Trophoblast cell (in vitro differentiated cells and primary cell): ENCODE measurements around the gene NSG1.

Experiments
- DNase-seq, 2 donors: peaks; one replicate each; pipeline ENCODE4 v3.0.0-alpha.2; 2016
- H2AFZ ChIP-seq: 2 replicates; pipeline ENCODE4 v1.6.1; 2013; ENCODE audit warnings: low read length, moderate library complexity, mild to moderate bottlenecking; ENCODE audit not compliant: insufficient read depth, poor library complexity
- H2AK5ac ChIP-seq: 2 replicates; pipeline ENCODE4 v1.6.1; 2013; ENCODE audit warnings: mild to moderate bottlenecking, low read length
- H2BK120ac ChIP-seq: 2 replicates; pipeline ENCODE4 v1.6.1; 2013; ENCODE audit warnings: low read length, mild to moderate bottlenecking, moderate library complexity; ENCODE audit not compliant: insufficient read depth, poor library complexity
- H2BK12ac ChIP-seq: 2 replicates; pipeline ENCODE4 v1.6.1; 2013; ENCODE audit warnings: mild to moderate bottlenecking, low read length, moderate library complexity
- H2BK5ac ChIP-seq: 2 replicates; pipeline ENCODE4 v1.6.1; 2013; ENCODE audit warnings: low read length, low read depth, moderate library complexity, mild to moderate bottlenecking; ENCODE audit not compliant: poor library complexity
- H3K14ac ChIP-seq: 2 replicates; pipeline ENCODE4 v1.6.1; 2013; ENCODE audit warnings: mild to moderate bottlenecking, low read length
- H3K18ac ChIP-seq: 2 replicates; pipeline ENCODE4 v1.6.1; 2013; ENCODE audit warnings: mild to moderate bottlenecking, low read length
- H3K23ac ChIP-seq: 2 replicates; pipeline ENCODE4 v1.6.1; 2013; ENCODE audit warnings: low read length
- H3K27ac ChIP-seq: 2 replicates; pipeline ENCODE4 v1.5.1; 2013; ENCODE audit warnings: low read depth, mild to moderate bottlenecking, inconsistent platforms, low read length, moderate library complexity
- H3K27me3 ChIP-seq: 2 replicates; pipeline ENCODE4 v1.6.1; 2013; ENCODE audit warnings: inconsistent platforms, mild to moderate bottlenecking, low read length, moderate library complexity; ENCODE audit not compliant: insufficient read depth
- H3K36me3 ChIP-seq, 2 experiments: 1 replicate in 1 of 2; 2 replicates in 1 of 2; pipeline ENCODE4 v1.6.1; 2013; ENCODE audit warnings: low read length in 2 of 2, mild to moderate bottlenecking in 2 of 2, moderate library complexity in 1 of 2; ENCODE audit not compliant: insufficient read depth in 2 of 2, control insufficient read depth in 1 of 2
- H3K4ac ChIP-seq: 2 replicates; pipeline ENCODE4 v1.6.1; 2013; ENCODE audit warnings: low read depth, mild to moderate bottlenecking, low read length, moderate library complexity
- H3K4me1 ChIP-seq, 2 experiments: 1 replicate in 1 of 2; 2 replicates in 1 of 2; pipeline ENCODE4 v1.6.1; 2013; ENCODE audit warnings: low read length in 2 of 2, mild to moderate bottlenecking in 2 of 2, moderate library complexity in 1 of 2; ENCODE audit not compliant: insufficient read depth in 2 of 2, control insufficient read depth in 1 of 2
- H3K4me2 ChIP-seq: 2 replicates; pipeline ENCODE4 v1.6.1; 2013; ENCODE audit warnings: inconsistent platforms, mild to moderate bottlenecking, low read length, moderate library complexity
- H3K4me3 ChIP-seq: 2 replicates; pipeline ENCODE4 v1.5.1; 2013; ENCODE audit warnings: mild to moderate bottlenecking, low read depth, low read length, inconsistent platforms
- H3K79me1 ChIP-seq: one replicate; pipeline ENCODE4 v1.6.1; 2013; ENCODE audit warnings: low read length
- H3K79me2 ChIP-seq: 2 replicates; pipeline ENCODE4 v1.6.1; 2013; ENCODE audit warnings: low read length, mild to moderate bottlenecking; ENCODE audit not compliant: control insufficient read depth, insufficient read depth, poor library complexity
- H3K9ac ChIP-seq: 2 replicates; pipeline ENCODE4 v1.6.1; 2013; ENCODE audit warnings: mild to moderate bottlenecking, low read length
- H3K9me3 ChIP-seq: 2 replicates; pipeline ENCODE4 v1.6.1; 2013; ENCODE audit warnings: low read depth, mild to moderate bottlenecking, control low read depth, inconsistent platforms, low read length; ENCODE audit not compliant: insufficient read depth
- H4K12ac ChIP-seq: 2 replicates; pipeline ENCODE4 v1.6.1; 2013; ENCODE audit warnings: low read depth, mild to moderate bottlenecking, low read length, moderate library complexity
- H4K8ac ChIP-seq: 2 replicates; pipeline ENCODE4 v1.6.1; 2013; ENCODE audit warnings: low read depth, mild to moderate bottlenecking, low read length, moderate library complexity
- H4K91ac ChIP-seq: one replicate; pipeline ENCODE4 v1.6.1; 2013; ENCODE audit warnings: low read depth, mild to moderate bottlenecking, low read length, moderate library complexity
- WGBS: extraction: QIAGEN DNeasy Blood & Tissue Kit; methylation state at CpG from one replicate; pipeline ENCODE4 v1.1.7; 2013; ENCODE audit warnings: missing lambda C conversion rate; ENCODE audit not compliant: insufficient read length, insufficient coverage; ENCODE audit errors: extremely low coverage; 5-methylcytosine and 5-hydroxymethylcytosine counted together

The NSG1 gene

DNA sequence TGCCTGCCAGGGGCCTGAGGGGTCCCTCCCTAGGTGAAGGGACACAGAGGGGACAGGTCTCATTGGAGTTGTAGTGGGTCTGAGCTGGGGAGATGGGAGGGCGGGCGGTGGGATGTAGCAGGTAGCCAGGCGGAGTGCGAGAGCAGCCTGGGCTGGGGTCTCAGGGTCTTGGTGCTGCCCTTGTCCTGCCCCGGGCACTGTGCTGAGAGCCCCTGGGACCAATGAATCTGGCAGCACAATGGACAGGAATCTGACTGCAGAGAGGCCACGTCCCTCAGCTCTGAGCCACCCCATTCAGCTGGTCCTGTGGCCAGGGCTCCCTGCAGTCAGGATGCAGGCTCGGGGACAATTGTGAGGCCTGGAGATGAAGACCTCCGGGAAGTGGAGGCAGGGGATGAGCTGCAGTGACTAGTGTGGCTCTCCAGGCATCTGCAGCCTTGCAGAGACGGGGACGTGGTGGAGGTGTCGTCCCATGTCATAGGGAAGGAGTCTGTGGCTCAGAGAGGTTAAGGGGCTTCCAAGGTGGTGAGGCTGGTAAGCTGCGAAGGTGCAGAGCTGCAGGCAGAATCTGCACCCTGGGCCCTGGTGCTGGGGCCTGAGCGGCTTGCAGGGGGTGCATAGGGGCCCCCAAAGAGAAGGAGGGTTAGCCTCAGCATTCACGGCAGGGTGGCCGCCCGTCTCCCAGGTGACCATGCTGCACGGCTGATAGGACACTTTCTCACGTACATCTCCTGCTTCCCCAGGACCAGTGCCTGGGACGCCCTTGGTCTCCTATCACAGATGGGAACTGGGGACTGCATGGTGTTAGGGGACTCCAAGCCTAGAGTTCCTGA lies 20.6 kb downstream of the NSG1 start:
- Histone ChIP-seq H3K23ac (no peak overlapping the region), H3K9me3 (no peaks in the 10 kb centered on the region), H3K79me2 (no peaks in the 10 kb centered on the region), H2AK5ac (no peak overlapping the region), H3K27me3 (no peaks in the 10 kb centered on the region), H4K91ac (no peak overlapping the region), H3K14ac (no peak overlapping the region), H3K18ac (no peak overlapping the region), H3K4ac (no peak overlapping the region), H3K4me3 (no peak overlapping the region), H4K12ac (no peak overlapping the region), H3K36me3 (peaks cover 23 to 25% of the 10 kb centered on the region in 2 experiments), H3K4me2 (no peak overlapping the region), H4K8ac (no peak overlapping the region), H2BK12ac (no peak overlapping the region), H2BK120ac (no peak overlapping the region), H2BK5ac (no peak overlapping the region), H3K4me1 (peaks cover 0 to 7% of the 10 kb centered on the region in 2 experiments), H3K79me1 (no peaks in the 10 kb centered on the region), H3K27ac (no peak overlapping the region), H3K9ac (no peak overlapping the region), H2AFZ (no peak overlapping the region)
- no peak for DNase-seq
- no CpG with 5 or more reads among the region's 19 CpGs for WGBS

DNA sequence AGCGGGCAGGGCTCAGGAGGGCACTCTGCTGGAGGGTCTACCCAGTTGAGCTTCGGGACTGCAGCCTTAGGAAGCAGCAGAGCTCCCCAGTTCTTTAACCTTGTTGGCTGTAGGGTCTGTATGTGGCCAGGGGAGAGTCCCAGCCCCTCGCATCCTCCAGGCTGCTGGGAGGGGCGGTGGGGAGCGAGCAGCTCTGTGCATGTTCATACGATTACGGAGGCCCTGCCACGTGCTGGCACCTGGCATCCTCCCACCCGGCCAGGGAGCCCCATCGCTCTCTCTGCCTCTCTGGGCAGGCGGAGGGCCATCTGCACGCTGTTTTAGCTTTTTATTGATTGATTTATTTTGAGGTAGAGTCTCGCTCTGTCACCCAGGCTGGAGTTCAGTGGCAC lies 21.2 kb downstream of the NSG1 start:
- no peaks in the 10 kb centered on the region for H3K9me3 ChIP-seq
- H3K4me1 ChIP-seq: peaks cover 0 to 7% of the 10 kb centered on the region in 2 experiments
- DNase-seq: no peak
- no peak overlapping the region for H2BK5ac ChIP-seq
- H3K79me2 ChIP-seq: no peaks in the 10 kb centered on the region
- no peak overlapping the region for H2BK12ac ChIP-seq
- H4K91ac ChIP-seq: no peak overlapping the region
- H3K18ac ChIP-seq: no peak overlapping the region
- H2AFZ ChIP-seq: no peak overlapping the region
- WGBS: no CpG with 5 or more reads among the region's 13 CpGs
- H4K12ac ChIP-seq: no peak overlapping the region
- H3K9ac ChIP-seq: no peak overlapping the region
- no peak overlapping the region for H3K4ac ChIP-seq
- no peak overlapping the region for H2AK5ac ChIP-seq
- H3K23ac ChIP-seq: no peak overlapping the region
- H3K4me3 ChIP-seq: no peak overlapping the region
- H3K4me2 ChIP-seq: no peak overlapping the region
- H3K27ac ChIP-seq: no peak overlapping the region
- H2BK120ac ChIP-seq: no peak overlapping the region
- no peak overlapping the region for H3K14ac ChIP-seq
- H3K36me3 ChIP-seq: peaks cover 17 to 24% of the 10 kb centered on the region in 2 experiments
- no peak overlapping the region for H4K8ac ChIP-seq
- H3K79me1 ChIP-seq: no peaks in the 10 kb centered on the region
- no peaks in the 10 kb centered on the region for H3K27me3 ChIP-seq

DNA sequence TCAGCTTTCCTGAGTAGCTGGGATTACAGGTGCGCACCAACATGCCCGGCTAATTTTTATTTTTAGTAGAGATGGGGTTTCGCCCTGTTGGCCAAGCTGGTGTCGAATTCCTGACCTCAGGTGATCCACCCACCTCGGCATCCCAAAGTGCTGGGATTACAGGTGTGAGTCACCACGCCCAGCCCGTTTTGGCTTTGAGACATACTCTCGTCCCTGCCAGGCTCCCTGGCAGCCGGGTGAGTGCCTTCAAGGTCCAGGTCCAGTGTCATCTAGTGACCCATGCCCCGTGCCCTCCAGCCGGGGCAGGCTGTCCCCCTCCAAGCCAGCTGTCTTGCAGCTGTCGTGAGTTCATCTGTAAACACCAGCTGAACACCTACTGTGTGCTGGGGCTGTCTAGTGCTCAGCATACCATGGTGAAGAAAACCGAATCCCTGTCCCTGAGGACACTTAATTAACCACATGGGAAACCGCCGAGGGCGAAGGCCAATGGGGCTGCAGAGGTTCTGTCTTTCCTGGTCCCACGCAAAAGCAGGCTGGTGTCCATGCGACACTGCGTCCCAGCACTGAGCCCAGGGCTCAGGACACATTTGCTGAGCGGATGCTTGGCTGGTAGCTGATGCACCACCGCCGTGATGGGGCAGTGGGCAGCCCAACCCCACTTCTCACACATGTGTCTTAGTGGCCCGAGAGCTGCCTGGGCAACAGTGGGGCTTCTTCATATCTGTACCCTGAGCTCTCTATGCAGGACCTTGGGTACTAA lies 21.9 kb downstream of the NSG1 start:
- Histone ChIP-seq H2BK12ac (no peak overlapping the region), H3K4ac (no peak overlapping the region), H2BK120ac (no peak overlapping the region), H2AFZ (no peak overlapping the region), H3K79me1 (no peaks in the 10 kb centered on the region), H3K9ac (no peak overlapping the region), H3K9me3 (no peaks in the 10 kb centered on the region), H3K27ac (no peak overlapping the region), H3K4me2 (no peak overlapping the region), H3K23ac (no peak overlapping the region), H3K4me1 (peaks cover 0 to 7% of the 10 kb centered on the region in 2 experiments), H3K27me3 (no peaks in the 10 kb centered on the region), H3K36me3 (peaks cover 13 to 21% of the 10 kb centered on the region in 2 experiments), H2BK5ac (no peak overlapping the region), H4K91ac (no peak overlapping the region), H4K8ac (no peak overlapping the region), H3K18ac (no peak overlapping the region), H2AK5ac (no peak overlapping the region), H4K12ac (no peak overlapping the region), H3K14ac (no peak overlapping the region), H3K4me3 (no peak overlapping the region), H3K79me2 (no peaks in the 10 kb centered on the region)
- no CpG with 5 or more reads among the region's 23 CpGs for WGBS
- DNase-seq: no peak

DNA sequence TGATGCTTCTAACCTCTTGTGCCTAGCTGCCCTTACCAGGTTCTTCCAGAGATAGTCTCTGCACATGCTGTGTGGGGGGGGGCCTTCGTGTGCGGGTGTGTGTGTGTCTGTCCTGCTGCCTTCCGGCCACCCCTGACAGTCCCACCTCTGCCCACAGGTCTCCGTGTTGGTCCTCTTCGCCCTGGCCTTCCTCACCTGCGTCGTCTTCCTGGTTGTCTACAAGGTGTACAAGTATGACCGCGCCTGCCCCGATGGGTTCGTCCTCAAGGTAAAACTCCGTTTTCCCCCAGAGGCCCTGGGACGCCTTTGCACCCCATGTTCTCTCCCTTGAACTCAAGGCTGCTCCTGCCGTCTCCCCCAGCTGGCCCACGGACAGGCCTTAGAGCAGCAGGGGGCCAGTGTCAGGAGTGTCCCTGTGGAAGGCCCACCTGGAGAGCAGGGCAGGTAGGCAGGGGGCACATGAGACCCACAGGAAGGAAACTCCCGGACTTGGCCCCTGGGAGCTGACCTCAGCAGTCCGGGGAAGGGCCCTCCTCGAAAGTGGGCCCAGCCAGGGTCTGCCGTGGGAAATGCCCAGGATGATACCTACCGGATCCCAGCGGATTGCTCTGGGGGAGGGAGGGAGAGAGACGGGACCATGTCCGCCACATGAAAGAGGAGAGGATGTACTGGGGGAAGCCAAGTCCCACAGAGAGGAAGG lies 22.7 kb downstream of the NSG1 start:
- H2AK5ac ChIP-seq: no peak overlapping the region
- no peak overlapping the region for H3K18ac ChIP-seq
- H3K9ac ChIP-seq: no peak overlapping the region
- no peaks in the 10 kb centered on the region for H3K27me3 ChIP-seq
- H3K4me3 ChIP-seq: no peak overlapping the region
- H3K14ac ChIP-seq: no peak overlapping the region
- peaks cover 0 to 7% of the 10 kb centered on the region in 2 experiments for H3K4me1 ChIP-seq
- no peak overlapping the region for H3K4me2 ChIP-seq
- no peak overlapping the region for H4K12ac ChIP-seq
- no peak overlapping the region for H2AFZ ChIP-seq
- H3K27ac ChIP-seq: no peak overlapping the region
- no peak overlapping the region for H2BK5ac ChIP-seq
- no peak overlapping the region for H3K23ac ChIP-seq
- no CpG with 5 or more reads among the region's 23 CpGs for WGBS
- H3K9me3 ChIP-seq: no peaks in the 10 kb centered on the region
- H3K79me2 ChIP-seq: no peaks in the 10 kb centered on the region
- no peak overlapping the region for H2BK120ac ChIP-seq
- H3K4ac ChIP-seq: no peak overlapping the region
- no peak overlapping the region for H4K91ac ChIP-seq
- H3K79me1 ChIP-seq: no peaks in the 10 kb centered on the region
- H4K8ac ChIP-seq: no peak overlapping the region
- peaks cover 13 to 21% of the 10 kb centered on the region in 2 experiments for H3K36me3 ChIP-seq
- no peak overlapping the region for H2BK12ac ChIP-seq
- no peak for DNase-seq
